CD14-positive monocyte (primary cell): Measurements from ENCODE around the gene SH3RF1. TPM values are rescaled to one million over a fixed set of nuclear protein-coding genes. Genes with fewer than 3 reads are reported as not detected.

ENCODE experiments used
- DNase-seq, 3 donors: peaks; one replicate each; pipeline ENCODE4 v3.0.0-alpha.2; 2011 to 2022
- H2AFZ ChIP-seq: 2 replicates; pipeline ENCODE4 v1.6.0; 2012; ENCODE audit warnings: mild to moderate bottlenecking, low read depth, low read length, inconsistent platforms; ENCODE audit not compliant: insufficient read depth, poor library complexity, severe bottlenecking
- H3K27ac ChIP-seq, 2 donors: 1 replicate in 1 of 2; 2 replicates in 1 of 2; pipeline ENCODE4 v1.5.1; 2012 to 2013; ENCODE audit warnings: low read length in 2 of 2, control low read depth in 1 of 2, inconsistent platforms in 1 of 2, low read depth in 1 of 2, mild to moderate bottlenecking in 1 of 2
- H3K27me3 ChIP-seq, 2 donors: one replicate each; pipeline versions ENCODE4 v1.6.0 to v1.6.1; 2011 to 2013; ENCODE audit warnings: low read length in 2 of 2; ENCODE audit not compliant: control insufficient read depth in 2 of 2, insufficient read depth in 2 of 2
- H3K36me3 ChIP-seq, 2 donors: replicated peaks in 1 of 2; 1 replicate in 1 of 2; 2 replicates in 1 of 2; pipeline versions ENCODE4 v1.5.1 to v1.6.1; 2012 to 2013; ENCODE audit warnings: low read length in 2 of 2, control low read depth in 1 of 2, inconsistent platforms in 1 of 2, mild to moderate bottlenecking in 1 of 2; ENCODE audit not compliant: insufficient read depth in 2 of 2, control insufficient read depth in 1 of 2
- H3K4me1 ChIP-seq, 2 donors: 1 replicate in 1 of 2; 2 replicates in 1 of 2; pipeline versions ENCODE4 v1.5.1 to v1.6.1; 2012 to 2013; ENCODE audit warnings: low read length in 2 of 2, control low read depth in 1 of 2, inconsistent platforms in 1 of 2, mild to moderate bottlenecking in 1 of 2, moderate library complexity in 1 of 2; ENCODE audit not compliant: insufficient read depth in 2 of 2, control insufficient read depth in 1 of 2
- H3K4me2 ChIP-seq: replicated peaks from 2 replicates; pipeline ENCODE3; 2012; ENCODE audit warnings: low read length, moderate library complexity, mild to moderate bottlenecking; ENCODE audit not compliant: poor library complexity, severe bottlenecking; ENCODE audit errors: extremely low read depth
- H3K4me3 ChIP-seq, 3 experiments: fragments of 200-600 bp in 1 of 3; sonication (generic) in 1 of 3; replicated peaks in 1 of 3; 1 replicate in 2 of 3; 2 replicates in 1 of 3; pipeline ENCODE4 v1.5.1; 2011 to 2013; ENCODE audit warnings: low read length in 3 of 3, mild to moderate bottlenecking in 3 of 3, control low read depth in 2 of 3, low read depth in 2 of 3, inconsistent platforms in 1 of 3, moderate library complexity in 1 of 3
- H3K79me2 ChIP-seq: 2 replicates; pipeline ENCODE4 v1.6.0; 2012; ENCODE audit warnings: mild to moderate bottlenecking, control low read depth, inconsistent platforms, low read length, moderate library complexity; ENCODE audit not compliant: insufficient read depth
- H3K9ac ChIP-seq: 2 replicates; pipeline ENCODE4 v1.6.0; 2017; ENCODE audit warnings: low read length, mild to moderate bottlenecking; ENCODE audit not compliant: insufficient read depth, poor library complexity, severe bottlenecking
- H3K9me3 ChIP-seq, 2 donors: replicated peaks in 1 of 2; 1 replicate in 1 of 2; 2 replicates in 1 of 2; pipeline versions ENCODE4 v1.5.1 to v1.6.1; 2012 to 2013; ENCODE audit warnings: low read length in 2 of 2, control low read depth in 1 of 2; ENCODE audit not compliant: control insufficient read depth in 1 of 2, insufficient read depth in 1 of 2
- H4K20me1 ChIP-seq: 2 replicates; pipeline ENCODE4 v1.6.0; 2012; ENCODE audit warnings: mild to moderate bottlenecking, low read length, control low read depth, moderate library complexity; ENCODE audit not compliant: insufficient read depth
- H3K27ac Mint-ChIP-seq, 7 donors: one replicate each; pipeline ENCODE4 v1.8.0; 2020; ENCODE audit warnings: mild to moderate bottlenecking in 7 of 7, mixed read lengths in 7 of 7, moderate library complexity in 6 of 7, inconsistent platforms in 2 of 7
- H3K27me3 Mint-ChIP-seq, 3 donors: one replicate each; pipeline ENCODE4 v1.8.0; 2021 to 2022; ENCODE audit warnings: low read depth in 3 of 3, mild to moderate bottlenecking in 3 of 3, mixed read lengths in 3 of 3, moderate library complexity in 3 of 3, inconsistent platforms in 1 of 3
- H3K36me3 Mint-ChIP-seq, 2 donors: one replicate each; pipeline ENCODE4 v1.8.0; 2020; ENCODE audit warnings: mixed read lengths in 2 of 2, inconsistent platforms in 1 of 2, mild to moderate bottlenecking in 1 of 2
- H3K4me1 Mint-ChIP-seq: one replicate; pipeline ENCODE4 v1.8.0; 2020; ENCODE audit warnings: mild to moderate bottlenecking, mixed read lengths
- H3K4me3 Mint-ChIP-seq, 2 donors: one replicate each; pipeline ENCODE4 v1.8.0; 2020; ENCODE audit warnings: mild to moderate bottlenecking in 2 of 2, mixed read lengths in 2 of 2, moderate library complexity in 1 of 2
- H3K9me3 Mint-ChIP-seq, 7 donors: one replicate each; pipeline ENCODE4 v1.8.0; 2020 to 2022; ENCODE audit warnings: mixed read lengths in 7 of 7, mild to moderate bottlenecking in 6 of 7, moderate library complexity in 6 of 7, inconsistent platforms in 2 of 7
- CTCF ChIP-seq: fragments of 200-600 bp; IDR thresholded peaks from one replicate; pipeline ENCODE4 v1.8.0; 2022; ENCODE audit warnings: antibody characterized with exemption, mild to moderate bottlenecking
- WGBS: methylation state at CpG from one replicate; pipeline ENCODE4 v1.1.5; 2013; ENCODE audit warnings: missing lambda C conversion rate; ENCODE audit not compliant: insufficient coverage; 5-methylcytosine and 5-hydroxymethylcytosine counted together
- intact Hi-C, 2 donors: fragments of 100-400 bp; cut with micrococcal nuclease; formaldehyde crosslinking; loops; one replicate each; pipeline versions ENCODE4 v1.15.0 to v1.15.1; 2023
- polyA plus RNA-seq, 3 donors: library from polyadenylated mRNA; depleted of rRNA in 1 of 3; unstranded in 2 of 3; stranded (reverse) in 1 of 3; fragments of 300-500 nt in 2 of 3; fragments of >200 nt in 1 of 3; fragmentation: Illumina TruSeq in 2 of 3; gene quantifications; 1 replicate in 2 of 3; 2 replicates in 1 of 3; pipeline ENCODE4 v1.2.3, GENCODE V29; 2012 to 2021

The SH3RF1 gene
- polyA plus RNA-seq, 3 donors = 3.1 to 4.7 (median 4.4) TPM

- H3K36me3 Mint-ChIP-seq = no peaks in the 10 kb centered on the region
- no peak for TF ChIP-seq CTCF
- no CpG with 5 or more reads among the region's 4 CpGs for whole genome bisulfite sequencing
- H3K9me3 Mint-ChIP-seq = peaks cover 0 to 5% (median 0%) of the 10 kb centered on the region in 7 donors
- H3K27ac Mint-ChIP-seq = peak overlapping the region in 1 of 7 donors; percentile 17
- no peak for DNase-seq
- Histone ChIP-seq H4K20me1 (peaks cover 9% of the 10 kb centered on the region), H3K4me3 (no peak overlapping the region), H3K36me3 (no peaks in the 10 kb centered on the region), H3K27me3 (no peaks in the 10 kb centered on the region), H3K4me2 (no peak overlapping the region), H3K4me1 (no peaks in the 10 kb centered on the region), H3K27ac (no peak overlapping the region), H2AFZ (no peak overlapping the region), H3K79me2 (peaks cover 17% of the 10 kb centered on the region), H3K9ac (no peak overlapping the region), H3K9me3 (no peaks in the 10 kb centered on the region)
- H3K4me1 Mint-ChIP-seq = no peaks in the 10 kb centered on the region
- H3K4me3 Mint-ChIP-seq = no peak overlapping the region
- no peaks in the 10 kb centered on the region for H3K27me3 Mint-ChIP-seq
- intact Hi-C loops = no loop called here
These were observed 81.4 kb downstream of the SH3RF1 start for GRCh38 chr4:169189372-169189771.

- no peak overlapping the region for H3K4me3 ChIP-seq
- no peak for TF ChIP-seq CTCF
- no peaks in the 10 kb centered on the region for H3K36me3 Mint-ChIP-seq
- intact Hi-C loops = no loop called here
- H3K27ac ChIP-seq = no peak overlapping the region
- DNase-seq = no peak
- no peaks in the 10 kb centered on the region for H3K4me1 ChIP-seq
- WGBS = 88% methylated on average over 1 of the region's 3 CpGs
- H2AFZ ChIP-seq = no peak overlapping the region
- H3K36me3 ChIP-seq = no peaks in the 10 kb centered on the region
- H3K27me3 ChIP-seq = no peaks in the 10 kb centered on the region
- H3K9me3 ChIP-seq = no peaks in the 10 kb centered on the region
- peaks cover 0 to 5% (median 0%) of the 10 kb centered on the region in 7 donors for H3K9me3 Mint-ChIP-seq
- H3K9ac ChIP-seq = no peak overlapping the region
- H3K27ac Mint-ChIP-seq = no peak overlapping the region
- no peak overlapping the region for H3K4me2 ChIP-seq
- H4K20me1 ChIP-seq = peaks cover 9% of the 10 kb centered on the region
- no peak overlapping the region for H3K4me3 Mint-ChIP-seq
- no peaks in the 10 kb centered on the region for H3K27me3 Mint-ChIP-seq
- H3K79me2 ChIP-seq = peaks cover 17% of the 10 kb centered on the region
- H3K4me1 Mint-ChIP-seq = no peaks in the 10 kb centered on the region
These were observed 82.6 kb downstream of the SH3RF1 start for GRCh38 chr4:169188204-169188603.
